ENCODE data around the gene ADAM15.

- TF ChIP-seq CTCF (IDR thresholded peaks at IDR 0.05) (no peak), POLR2A (IDR thresholded peaks at IDR 0.05) (no peak)
Observed at GRCh38 chr1:155001675-155002463, 49.2 kb upstream of the ADAM15 start.

Data from lower leg skin (tissue), 3 donors.